Measurements from ENCODE around the gene CEP72. TPM values are rescaled to one million over a fixed set of nuclear protein-coding genes. Genes with fewer than 3 reads are reported as not detected.

The CEP72 gene
- total RNA-seq, 1 experiment from 2014 or later: 16.4 TPM

DNA sequence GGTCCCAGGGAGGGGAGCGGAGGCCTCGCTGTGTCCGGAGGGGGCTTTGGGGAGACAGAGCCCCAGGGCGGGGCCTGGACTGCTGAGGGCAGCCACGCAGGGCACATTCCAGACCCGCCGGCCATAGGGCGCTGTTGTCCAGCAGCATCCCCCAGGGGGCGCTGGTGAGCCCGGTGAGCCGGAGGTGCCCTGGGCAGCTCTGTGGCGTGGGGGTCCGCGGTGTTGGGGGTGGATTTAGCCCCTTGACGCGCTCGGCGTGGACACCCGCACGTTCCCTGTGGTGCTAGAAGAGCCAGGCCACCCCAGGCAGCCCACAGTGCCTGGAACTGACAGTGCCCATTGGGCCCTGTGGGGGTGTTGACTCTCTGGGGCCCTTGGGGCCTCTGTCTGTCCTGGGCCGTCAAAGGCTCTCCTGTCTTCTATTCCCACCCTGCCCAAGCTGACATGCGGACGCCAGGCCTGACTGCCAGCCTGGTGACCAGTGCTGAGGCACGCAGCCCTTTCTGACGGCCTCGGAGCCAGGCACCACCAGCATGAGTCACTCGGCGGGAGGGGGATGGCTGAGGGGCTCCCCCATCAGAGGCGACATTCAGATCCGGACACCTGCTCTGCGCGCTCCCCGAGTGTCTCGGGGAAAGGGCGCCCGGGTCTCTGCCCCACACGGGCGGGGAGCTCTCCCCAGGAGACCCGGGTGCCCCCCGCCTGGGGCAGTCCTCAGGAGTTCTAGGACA, 57.1 kb downstream of the CEP72 start:
- no peak for DNase-seq (ENCODE audit: unreplicated experiment)
- BruUV-seq (replicated peaks): no TSS peak
- intact Hi-C loops (cut with micrococcal nuclease): no loop called here
- TF ChIP-seq, protein P1, sequence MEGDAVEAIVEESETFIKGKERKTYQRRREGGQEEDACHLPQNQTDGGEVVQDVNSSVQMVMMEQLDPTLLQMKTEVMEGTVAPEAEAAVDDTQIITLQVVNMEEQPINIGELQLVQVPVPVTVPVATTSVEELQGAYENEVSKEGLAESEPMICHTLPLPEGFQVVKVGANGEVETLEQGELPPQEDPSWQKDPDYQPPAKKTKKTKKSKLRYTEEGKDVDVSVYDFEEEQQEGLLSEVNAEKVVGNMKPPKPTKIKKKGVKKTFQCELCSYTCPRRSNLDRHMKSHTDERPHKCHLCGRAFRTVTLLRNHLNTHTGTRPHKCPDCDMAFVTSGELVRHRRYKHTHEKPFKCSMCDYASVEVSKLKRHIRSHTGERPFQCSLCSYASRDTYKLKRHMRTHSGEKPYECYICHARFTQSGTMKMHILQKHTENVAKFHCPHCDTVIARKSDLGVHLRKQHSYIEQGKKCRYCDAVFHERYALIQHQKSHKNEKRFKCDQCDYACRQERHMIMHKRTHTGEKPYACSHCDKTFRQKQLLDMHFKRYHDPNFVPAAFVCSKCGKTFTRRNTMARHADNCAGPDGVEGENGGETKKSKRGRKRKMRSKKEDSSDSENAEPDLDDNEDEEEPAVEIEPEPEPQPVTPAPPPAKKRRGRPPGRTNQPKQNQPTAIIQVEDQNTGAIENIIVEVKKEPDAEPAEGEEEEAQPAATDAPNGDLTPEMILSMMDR (IDR thresholded peaks at IDR 0.05; ENCODE audit: unreplicated experiment): peak; percentile 63
- Mint-ChIP-seq H3K4me1 (ENCODE audit: insufficient read depth, unreplicated experiment) (peaks cover 13% of the 10 kb centered on the region), H3K4me3 (ENCODE audit: unreplicated experiment) (no peak overlapping the region), H3K36me3 (ENCODE audit: insufficient read depth, unreplicated experiment) (peaks cover 6% of the 10 kb centered on the region), H3K9me3 (ENCODE audit: unreplicated experiment) (no peaks in the 10 kb centered on the region), H3K27ac (ENCODE audit: low read depth, unreplicated experiment) (no peak overlapping the region), H3K27me3 (ENCODE audit: insufficient read depth, unreplicated experiment) (no peaks in the 10 kb centered on the region)
- ChIA-PET POLR2A (no interaction called here), CTCF (interaction anchor here (0.6 to 6.5 kb wide), 9 partner anchors 12 to 1840 kb away, joined by 3 to 63 read pairs (median 3); no protein-coding TSS in a partner anchor)

DNA sequence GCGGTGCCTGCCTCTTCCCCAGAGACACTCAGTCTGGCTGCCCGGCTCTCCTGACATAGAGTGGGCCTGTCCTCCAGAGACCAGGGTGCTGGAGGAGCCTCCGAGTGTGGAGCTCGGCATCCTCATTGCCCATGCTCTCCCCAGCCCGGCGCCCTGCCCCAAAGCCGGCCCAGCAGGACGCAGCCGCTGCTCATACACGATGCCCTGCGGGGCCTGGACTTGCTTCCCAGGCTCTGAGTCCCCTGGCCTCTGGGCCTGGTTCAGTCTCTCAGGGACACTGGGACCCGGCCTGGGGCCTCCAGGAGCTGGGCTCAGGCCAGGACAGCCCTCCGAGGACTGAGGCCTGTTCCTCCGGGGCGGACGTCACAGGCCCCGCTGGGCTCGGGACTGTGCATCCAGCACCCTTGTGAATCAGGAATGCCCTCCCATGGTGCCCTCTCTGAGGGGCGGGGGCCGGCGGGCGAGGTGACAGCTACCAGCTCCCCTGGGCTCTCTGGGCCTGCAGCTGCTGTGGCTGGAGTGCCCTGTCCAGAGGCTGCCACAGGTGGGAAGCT, 57.8 kb downstream of the CEP72 start:
- Mint-ChIP-seq H3K4me3 (ENCODE audit: unreplicated experiment) (no peak overlapping the region), H3K27me3 (ENCODE audit: insufficient read depth, unreplicated experiment) (no peaks in the 10 kb centered on the region), H3K9me3 (ENCODE audit: unreplicated experiment) (no peaks in the 10 kb centered on the region), H3K4me1 (ENCODE audit: insufficient read depth, unreplicated experiment) (peaks cover 13% of the 10 kb centered on the region), H3K27ac (ENCODE audit: low read depth, unreplicated experiment) (no peak overlapping the region), H3K36me3 (ENCODE audit: insufficient read depth, unreplicated experiment) (peaks cover 6% of the 10 kb centered on the region)
- ChIA-PET CTCF (interaction anchor here (0.6 to 6.5 kb wide), 6 partner anchors 13 to 706 kb away, joined by 3 to 63 read pairs (median 7); no protein-coding TSS in a partner anchor), POLR2A (interaction anchor here (0.5 kb wide), 1 partner anchor 184 kb away, joined by 4 read pairs; no protein-coding TSS in a partner anchor)
- TF ChIP-seq, protein P1 (IDR thresholded peaks at IDR 0.05; ENCODE audit: unreplicated experiment): no peak
- no peak for DNase-seq (ENCODE audit: unreplicated experiment)
- no TSS peak for BruUV-seq (replicated peaks)
- intact Hi-C loops (cut with micrococcal nuclease): loop anchor here (2.0 to 10.0 kb wide), 3 partner anchors 185 to 497 kb away; partner anchors contain the start of gene ZDHHC11

DNA sequence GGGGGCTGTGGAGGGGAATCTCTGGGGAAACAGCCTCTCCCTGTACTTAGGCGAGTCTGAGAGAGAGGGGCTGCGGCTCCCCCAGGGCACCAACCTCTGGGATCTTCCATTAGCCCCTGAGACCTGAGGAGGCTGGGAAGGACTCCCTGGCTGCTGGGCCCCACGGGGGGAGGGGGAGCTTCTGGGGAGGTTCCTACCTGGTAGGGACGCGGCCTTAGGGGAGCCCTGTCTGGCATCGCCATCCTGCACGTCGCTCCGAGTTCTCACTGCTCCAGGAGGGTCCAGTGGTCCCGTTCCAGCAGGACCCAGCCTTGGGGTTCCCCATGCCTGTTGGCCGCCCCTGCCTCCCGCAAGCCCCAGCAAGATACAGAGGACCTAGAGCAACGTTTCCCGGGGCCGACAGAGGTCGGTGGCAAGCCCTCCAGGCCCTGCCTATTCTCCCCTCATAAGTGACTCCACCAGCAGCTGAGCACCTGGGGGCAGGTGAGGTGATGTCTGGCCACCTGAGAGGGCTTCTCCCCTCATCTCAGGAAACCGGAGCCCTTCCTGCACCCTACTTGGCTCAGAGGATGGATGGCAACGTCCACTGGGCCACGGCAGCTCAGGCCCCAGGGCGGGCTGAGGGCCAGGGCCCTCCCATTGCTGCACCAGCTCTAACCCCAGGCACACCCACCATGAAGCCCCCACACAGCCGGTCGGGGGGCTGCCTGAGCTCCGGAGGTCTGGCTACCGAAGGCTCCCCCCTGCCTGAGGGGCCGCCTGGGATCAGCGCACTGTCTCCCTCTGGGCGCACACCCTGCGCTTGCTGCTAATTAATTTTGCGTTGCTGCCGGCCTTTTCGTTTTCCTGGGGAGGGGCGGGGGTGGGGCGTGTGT, 58.5 kb downstream of the CEP72 start:
- TF ChIP-seq, protein P1 (IDR thresholded peaks at IDR 0.05; ENCODE audit: unreplicated experiment): no peak
- Mint-ChIP-seq H3K4me1 (ENCODE audit: insufficient read depth, unreplicated experiment) (peaks cover 13% of the 10 kb centered on the region), H3K27me3 (ENCODE audit: insufficient read depth, unreplicated experiment) (no peaks in the 10 kb centered on the region), H3K36me3 (ENCODE audit: insufficient read depth, unreplicated experiment) (peaks cover 6% of the 10 kb centered on the region), H3K27ac (ENCODE audit: low read depth, unreplicated experiment) (no peak overlapping the region), H3K9me3 (ENCODE audit: unreplicated experiment) (no peaks in the 10 kb centered on the region), H3K4me3 (ENCODE audit: unreplicated experiment) (no peak overlapping the region)
- BruUV-seq (replicated peaks): no TSS peak
- intact Hi-C loops (cut with micrococcal nuclease): loop anchor here (2.0 to 10.0 kb wide), 3 partner anchors 184 to 497 kb away; partner anchors contain the start of gene ZDHHC11
- CTCF ChIA-PET: interaction anchor here (0.6 to 6.5 kb wide), 17 partner anchors 9 to 1138 kb away, joined by 3 to 63 read pairs (median 4); no protein-coding TSS in a partner anchor
- DNase-seq (ENCODE audit: unreplicated experiment): no peak
- POLR2A ChIA-PET: interaction anchor here (0.5 kb wide), 1 partner anchor 183 kb away, joined by 4 read pairs; no protein-coding TSS in a partner anchor
